ENCODE data around the gene KISS1. TPM values are rescaled to one million over a fixed set of nuclear protein-coding genes. Genes with fewer than 3 reads are reported as not detected.
A peak's percentile ranks its signal among the peaks of the same experiment; 100 is the strongest.

KISS1 gene
- total RNA-seq, 1 experiment from 2014 or later = 1.3 TPM

DNA sequence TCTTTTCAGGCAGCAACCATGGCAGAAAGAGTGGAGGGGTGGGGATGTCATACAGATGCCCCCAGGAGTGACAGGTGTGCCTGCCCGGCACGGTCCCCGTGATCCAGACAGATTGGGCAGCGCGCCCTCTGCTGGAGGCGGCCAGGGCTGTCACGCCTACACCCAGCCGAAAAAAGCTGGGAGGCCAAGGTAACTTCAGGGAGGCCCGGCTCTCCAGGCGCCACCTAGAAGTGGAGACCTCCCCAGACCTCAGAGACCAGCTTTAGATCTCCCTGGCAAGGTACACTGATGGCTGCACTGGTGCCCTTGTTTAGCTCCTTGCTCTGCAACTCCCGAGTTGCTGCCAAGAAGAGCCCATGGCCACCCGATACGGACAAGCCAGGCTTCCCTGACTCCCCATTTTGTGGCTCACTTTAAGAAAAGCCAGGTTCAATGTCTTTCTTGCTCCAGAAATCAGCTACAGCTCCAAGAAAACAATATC, 10.9 kb upstream of the KISS1 start:
- Histone ChIP-seq H3K4me1 (ENCODE audit: control insufficient read depth in 1 of 2, insufficient read depth in 2 of 2, low read length in 2 of 2) (peaks cover 8 to 27% of the 10 kb centered on the region in 2 experiments), H4K20me1 (ENCODE audit: insufficient read depth) (no peaks in the 10 kb centered on the region), H3K79me2 (ENCODE audit: insufficient read depth, low read length) (0 out of 2 replicates have a peak, but pooled peaks cover 4% of the 10 kb centered on the region), H3K9me3 (ENCODE audit: control insufficient read depth in 1 of 2, insufficient read depth in 1 of 2, low read depth in 1 of 2, low read length in 2 of 2) (no peaks in the 10 kb centered on the region), H3K27ac (ENCODE audit: low read depth, low read length) (no peak overlapping the region), H3K4me2 (ENCODE audit: low read length) (peak overlapping the region; percentile 22; the same call in 1 of the 2 replicates), H3K9ac (ENCODE audit: low read length) (no peak overlapping the region), H3K9me2 (ENCODE audit: insufficient read depth) (no peaks in the 10 kb centered on the region), H2AFZ (ENCODE audit: low read depth, low read length, poor library complexity, severe bottlenecking) (no peak overlapping the region), H3K4me3 (replicated peaks in 1 of 2; ENCODE audit: low read depth in 1 of 2, low read length in 2 of 2) (no peak overlapping the region), H3K36me3 (ENCODE audit: control insufficient read depth in 1 of 2, insufficient read depth in 2 of 2, low read length in 2 of 2) (no peaks in the 10 kb centered on the region), H3K27me3 (ENCODE audit: insufficient read depth, low read length) (no peaks in the 10 kb centered on the region)
- ATAC-seq = peak; percentile 99
- peak; percentile 18 for DNase-seq (ENCODE audit: low read depth, low spot score)
- ChIA-PET RAD21 (ENCODE audit: low non-redundant PET in 1 of 2, low total read pairs in 2 of 2, uncharacterized antibody in 2 of 2, unreplicated experiment in 2 of 2) (interaction anchor here (0.9 to 3.3 kb wide), 4 partner anchors 9 to 191 kb away, joined by 3 to 17 read pairs (median 4); no protein-coding TSS in a partner anchor), CTCF (interaction anchor here (0.6 to 3.3 kb wide), 23 partner anchors 8 to 349 kb away, joined by 3 to 53 read pairs (median 3); partner anchors contain the start of gene SNRPE), POLR2A (no interaction called here)
- TF ChIP-seq TCF7L2 (IDR thresholded peaks at IDR 0.05; ENCODE audit: borderline replicate concordance, extremely low read depth, insufficient read depth, insufficient read length) (peak; percentile 8), RAD21 (IDR thresholded peaks at IDR 0.05; ENCODE audit: low read depth) (peak; percentile 79), ELF1 (IDR thresholded peaks at IDR 0.05; ENCODE audit: borderline replicate concordance, low read depth) (no peak), CBX3 (IDR thresholded peaks at IDR 0.05; ENCODE audit: low read depth) (no peak)
- TF ChIP-seq, protein P1, sequence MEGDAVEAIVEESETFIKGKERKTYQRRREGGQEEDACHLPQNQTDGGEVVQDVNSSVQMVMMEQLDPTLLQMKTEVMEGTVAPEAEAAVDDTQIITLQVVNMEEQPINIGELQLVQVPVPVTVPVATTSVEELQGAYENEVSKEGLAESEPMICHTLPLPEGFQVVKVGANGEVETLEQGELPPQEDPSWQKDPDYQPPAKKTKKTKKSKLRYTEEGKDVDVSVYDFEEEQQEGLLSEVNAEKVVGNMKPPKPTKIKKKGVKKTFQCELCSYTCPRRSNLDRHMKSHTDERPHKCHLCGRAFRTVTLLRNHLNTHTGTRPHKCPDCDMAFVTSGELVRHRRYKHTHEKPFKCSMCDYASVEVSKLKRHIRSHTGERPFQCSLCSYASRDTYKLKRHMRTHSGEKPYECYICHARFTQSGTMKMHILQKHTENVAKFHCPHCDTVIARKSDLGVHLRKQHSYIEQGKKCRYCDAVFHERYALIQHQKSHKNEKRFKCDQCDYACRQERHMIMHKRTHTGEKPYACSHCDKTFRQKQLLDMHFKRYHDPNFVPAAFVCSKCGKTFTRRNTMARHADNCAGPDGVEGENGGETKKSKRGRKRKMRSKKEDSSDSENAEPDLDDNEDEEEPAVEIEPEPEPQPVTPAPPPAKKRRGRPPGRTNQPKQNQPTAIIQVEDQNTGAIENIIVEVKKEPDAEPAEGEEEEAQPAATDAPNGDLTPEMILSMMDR (IDR thresholded peaks at IDR 0.05 in 2 of 3, conservative IDR thresholded peaks at IDR 0.05 in 1 of 3; ENCODE audit: borderline replicate concordance in 1 of 3, insufficient read depth in 1 of 3, low read depth in 2 of 3, low read length in 2 of 3) = peak; percentile 87 to 95 (median 91)
- no TSS peak for BruUV-seq (replicated peaks)
- intact Hi-C loops (cut with micrococcal nuclease) = loop anchor here (1.0 to 2.0 kb wide), 2 partner anchors 45 to 346 kb away; partner anchors contain the start of gene SNRPE

GRCh38 chr1:204206121-204206520, 9.8 kb upstream of the KISS1 start:
- CTCF ChIA-PET = interaction anchor here (0.6 to 3.3 kb wide), 11 partner anchors 8 to 1243 kb away, joined by 3 to 53 read pairs (median 3); partner anchors contain the start of genes GOLT1A and SNRPE
- Histone ChIP-seq H3K79me2 (ENCODE audit: insufficient read depth, low read length) (0 out of 2 replicates have a peak, but pooled peaks cover 4% of the 10 kb centered on the region), H3K27ac (ENCODE audit: low read depth, low read length) (no peak overlapping the region), H3K9ac (ENCODE audit: low read length) (no peak overlapping the region), H2AFZ (ENCODE audit: low read depth, low read length, poor library complexity, severe bottlenecking) (no peak overlapping the region), H3K4me1 (ENCODE audit: control insufficient read depth in 1 of 2, insufficient read depth in 2 of 2, low read length in 2 of 2) (peaks cover 8 to 27% of the 10 kb centered on the region in 2 experiments), H3K9me3 (ENCODE audit: control insufficient read depth in 1 of 2, insufficient read depth in 1 of 2, low read depth in 1 of 2, low read length in 2 of 2) (no peaks in the 10 kb centered on the region), H4K20me1 (ENCODE audit: insufficient read depth) (no peaks in the 10 kb centered on the region), H3K9me2 (ENCODE audit: insufficient read depth) (no peaks in the 10 kb centered on the region), H3K36me3 (ENCODE audit: control insufficient read depth in 1 of 2, insufficient read depth in 2 of 2, low read length in 2 of 2) (no peaks in the 10 kb centered on the region), H3K4me2 (ENCODE audit: low read length) (no peak overlapping the region), H3K4me3 (replicated peaks in 1 of 2; ENCODE audit: low read depth in 1 of 2, low read length in 2 of 2) (no peak overlapping the region), H3K27me3 (ENCODE audit: insufficient read depth, low read length) (no peaks in the 10 kb centered on the region)
- RAD21 ChIA-PET (ENCODE audit: low non-redundant PET in 1 of 2, low total read pairs in 2 of 2, uncharacterized antibody in 2 of 2, unreplicated experiment in 2 of 2) = interaction anchor here (1.6 to 3.3 kb wide), 2 partner anchors 43 to 44 kb away, joined by 5 to 17 read pairs; no protein-coding TSS in a partner anchor
- no TSS peak for BruUV-seq (replicated peaks)
- intact Hi-C loops (cut with micrococcal nuclease) = loop anchor here (2.0 kb wide), 1 partner anchor 345 kb away; the partner anchor contains the start of gene SNRPE
- TF ChIP-seq, protein P2, sequence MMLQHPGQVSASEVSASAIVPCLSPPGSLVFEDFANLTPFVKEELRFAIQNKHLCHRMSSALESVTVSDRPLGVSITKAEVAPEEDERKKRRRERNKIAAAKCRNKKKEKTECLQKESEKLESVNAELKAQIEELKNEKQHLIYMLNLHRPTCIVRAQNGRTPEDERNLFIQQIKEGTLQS (IDR thresholded peaks at IDR 0.05) = no peak
- TF ChIP-seq EZH2phosphoT487 (IDR thresholded peaks at IDR 0.05; ENCODE audit: borderline replicate concordance) (no peak), RAD21 (IDR thresholded peaks at IDR 0.05; ENCODE audit: low read depth) (no peak)
- TF ChIP-seq, protein P1 (IDR thresholded peaks at IDR 0.05 in 2 of 3, conservative IDR thresholded peaks at IDR 0.05 in 1 of 3; ENCODE audit: borderline replicate concordance in 1 of 3, insufficient read depth in 1 of 3, low read depth in 2 of 3, low read length in 2 of 3) = peak in 1 of 3 experiments; percentile 27; a peak in 1 of 6 replicates
- ATAC-seq = no peak
- no peak for DNase-seq (ENCODE audit: low read depth, low spot score)
- POLR2A ChIA-PET = no interaction called here
